SKM-1 (cell line): ENCODE results near the gene S100PBP.

Source experiments
- DNase-seq: peaks from one replicate; lab custom pipeline; 2025; ENCODE audit not compliant: unreplicated experiment; lab: John Stamatoyannopoulos, UW

S100PBP gene

GRCh38 chr1:32886004-32886827 is 68.8 kb downstream of the S100PBP start, which contains the start of gene HPCA:
TSS of gene HPCA (plus strand) at chr1:32886491. CDS start at chr1:32888899, 2,408 bp downstream.
- DNase-seq: no peak

GRCh38 chr1:32886828-32887414 is 69.5 kb downstream of the S100PBP start:
- no peak for DNase-seq

- no peak for DNase-seq
Observed at GRCh38 chr1:32887623-32888022, 70.2 kb downstream of the S100PBP start.

GRCh38 chr1:32888134-32888533 is 70.7 kb downstream of the S100PBP start:
- no peak for DNase-seq

GRCh38 chr1:32888677-32889420 is 71.4 kb downstream of the S100PBP start:
- no peak for DNase-seq

GRCh38 chr1:32889731-32890278 is 72.4 kb downstream of the S100PBP start:
- no peak for DNase-seq

- no peak for DNase-seq
Observed at GRCh38 chr1:32890516-32891240, 73.2 kb downstream of the S100PBP start.

GRCh38 chr1:32891241-32891570 is 73.8 kb downstream of the S100PBP start:
- no peak for DNase-seq

GRCh38 chr1:32891630-32892029 is 74.2 kb downstream of the S100PBP start:
- DNase-seq: no peak

- no peak for DNase-seq
Observed at GRCh38 chr1:32892368-32893197, 75.1 kb downstream of the S100PBP start.

GRCh38 chr1:32893198-32894018 is 76.0 kb downstream of the S100PBP start:
- no peak for DNase-seq

- DNase-seq: no peak
Observed at GRCh38 chr1:32894019-32894600, 76.7 kb downstream of the S100PBP start.

GRCh38 chr1:32894681-32895080 is 77.2 kb downstream of the S100PBP start:
- DNase-seq: no peak

- no peak for DNase-seq
Observed at GRCh38 chr1:32895325-32896215, 78.1 kb downstream of the S100PBP start.

- no peak for DNase-seq
Observed at GRCh38 chr1:32896451-32896850, 79.0 kb downstream of the S100PBP start.

- DNase-seq: no peak
Observed at GRCh38 chr1:32897082-32898049, 79.9 kb downstream of the S100PBP start.

GRCh38 chr1:32898056-32898455 is 80.6 kb downstream of the S100PBP start:
- no peak for DNase-seq
